HG03378 (cell line): ENCODE data around the gene STMN3.
"Not testable (repeated sequence)": the region's sequence is repeated elsewhere in the genome, so short reads cannot be mapped to it uniquely, and the experiment has no call there.

Experiments
- ATAC-seq: cut with Tn5 transposase; IDR thresholded peaks from one replicate; pipeline ENCODE4 v1.9.1; 2021; ENCODE audit warnings: mild to moderate bottlenecking, moderate library complexity; ENCODE audit not compliant: unreplicated experiment

STMN3 gene

GRCh38 chr20:63617876-63618265, 35.4 kb downstream of the STMN3 start:
- ATAC-seq: no peak

GRCh38 chr20:63617092-63617875, 35.9 kb downstream of the STMN3 start:
- no peak for ATAC-seq

- ATAC-seq: not testable (repeated sequence)
Observed at GRCh38 chr20:63613863-63614594, 39.2 kb downstream of the STMN3 start.

- no peak for ATAC-seq
Observed at GRCh38 chr20:63612276-63612931, 40.8 kb downstream of the STMN3 start.

GRCh38 chr20:63611646-63612045, 41.6 kb downstream of the STMN3 start:
- no peak for ATAC-seq

GRCh38 chr20:63610581-63611435, 42.4 kb downstream of the STMN3 start:
- ATAC-seq: no peak

GRCh38 chr20:63606686-63607085, 46.5 kb downstream of the STMN3 start:
- ATAC-seq: no peak

GRCh38 chr20:63602321-63602720, 50.9 kb downstream of the STMN3 start:
- no peak for ATAC-seq

GRCh38 chr20:63601679-63602078, 51.5 kb downstream of the STMN3 start:
- ATAC-seq: not testable (repeated sequence)

GRCh38 chr20:63599396-63600050, 53.7 kb downstream of the STMN3 start:
- ATAC-seq: no peak

- no peak for ATAC-seq
Observed at GRCh38 chr20:63598479-63599395, 54.5 kb downstream of the STMN3 start.

GRCh38 chr20:63597651-63598478, 55.4 kb downstream of the STMN3 start:
- ATAC-seq: no peak

- ATAC-seq: no peak
Observed at GRCh38 chr20:63596423-63596822, 56.8 kb downstream of the STMN3 start.

GRCh38 chr20:63595416-63596127, 57.7 kb downstream of the STMN3 start:
- ATAC-seq: no peak

- no peak for ATAC-seq
Observed at GRCh38 chr20:63594043-63594561, 59.1 kb downstream of the STMN3 start.

- no peak for ATAC-seq
Observed at GRCh38 chr20:63592661-63593060, 60.6 kb downstream of the STMN3 start.

GRCh38 chr20:63591786-63592355, 61.4 kb downstream of the STMN3 start:
- ATAC-seq: no peak
